Ovary (tissue), 3 donors: ENCODE data around the gene ZMYND19.

Experiments used
- POLR2A ChIP-seq: fragments of 450-650 bp; IDR thresholded peaks from one replicate; pipeline ENCODE4 v1.6.1; 2017; ENCODE audit warnings: antibody characterized with exemption, mild to moderate bottlenecking, moderate library complexity
- TF ChIP-seq, protein P1 (sequence below), 3 donors: fragments of 450-650 bp in 2 of 3; fragments of 200-600 bp in 1 of 3; IDR thresholded peaks; one replicate each; pipeline versions ENCODE4 v1.5.1 to v1.8.0; 2016 to 2022; ENCODE audit warnings: antibody characterized with exemption in 3 of 3, mild to moderate bottlenecking in 1 of 3
- donor health status: DM: no; HTN: no; CAD: no.

DNA sequence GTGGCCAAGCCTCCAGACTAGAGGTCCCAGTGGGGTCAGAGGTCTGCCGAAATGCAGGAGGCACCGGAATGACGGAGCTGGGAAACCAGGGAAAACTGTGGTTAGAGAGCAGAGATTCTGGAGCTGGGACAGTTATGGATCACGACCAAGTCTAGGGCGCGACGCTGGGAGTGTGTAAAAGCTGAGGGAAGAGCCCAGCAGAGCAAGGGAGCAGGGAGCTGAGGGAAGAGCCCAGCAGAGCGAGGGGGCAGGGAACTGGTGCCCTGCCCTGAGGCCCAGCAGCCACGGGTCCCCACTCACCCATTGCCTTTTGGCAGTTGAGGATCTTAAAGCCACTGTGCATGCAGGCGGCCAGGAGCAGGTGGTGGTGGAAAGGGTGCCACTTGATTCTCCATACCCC lies 26.2 kb downstream of the ZMYND19 start:
- TF ChIP-seq, protein P1, sequence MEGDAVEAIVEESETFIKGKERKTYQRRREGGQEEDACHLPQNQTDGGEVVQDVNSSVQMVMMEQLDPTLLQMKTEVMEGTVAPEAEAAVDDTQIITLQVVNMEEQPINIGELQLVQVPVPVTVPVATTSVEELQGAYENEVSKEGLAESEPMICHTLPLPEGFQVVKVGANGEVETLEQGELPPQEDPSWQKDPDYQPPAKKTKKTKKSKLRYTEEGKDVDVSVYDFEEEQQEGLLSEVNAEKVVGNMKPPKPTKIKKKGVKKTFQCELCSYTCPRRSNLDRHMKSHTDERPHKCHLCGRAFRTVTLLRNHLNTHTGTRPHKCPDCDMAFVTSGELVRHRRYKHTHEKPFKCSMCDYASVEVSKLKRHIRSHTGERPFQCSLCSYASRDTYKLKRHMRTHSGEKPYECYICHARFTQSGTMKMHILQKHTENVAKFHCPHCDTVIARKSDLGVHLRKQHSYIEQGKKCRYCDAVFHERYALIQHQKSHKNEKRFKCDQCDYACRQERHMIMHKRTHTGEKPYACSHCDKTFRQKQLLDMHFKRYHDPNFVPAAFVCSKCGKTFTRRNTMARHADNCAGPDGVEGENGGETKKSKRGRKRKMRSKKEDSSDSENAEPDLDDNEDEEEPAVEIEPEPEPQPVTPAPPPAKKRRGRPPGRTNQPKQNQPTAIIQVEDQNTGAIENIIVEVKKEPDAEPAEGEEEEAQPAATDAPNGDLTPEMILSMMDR (IDR thresholded peaks at IDR 0.05): no peak
- TF ChIP-seq POLR2A: no peak
